LNCaP clone FGC (cell line): ENCODE results near the gene ZNF487.
A peak's percentile ranks its signal among the peaks of the same experiment; 100 is the strongest.

ENCODE experiments used
- DNase-seq: peaks from one replicate; pipeline ENCODE4 v3.0.0-alpha.2; 2011; ENCODE audit warnings: low read depth
- H3K4me3 ChIP-seq: 2 replicates; pipeline ENCODE4 v1.5.1; 2011; ENCODE audit warnings: mild to moderate bottlenecking, low read depth, low read length, control low read depth
- CTCF ChIP-seq: IDR thresholded peaks from 2 replicates; pipeline ENCODE4 v1.5.1; 2012; ENCODE audit warnings: mild to moderate bottlenecking; ENCODE audit not compliant: control insufficient read depth, insufficient read depth; ENCODE audit errors: extremely low read depth

ZNF487 gene

GRCh38 chr10:43393606-43394360 is 43.1 kb upstream of the ZNF487 start:
- H3K4me3 ChIP-seq: no peak overlapping the region
- TF ChIP-seq CTCF: no peak
- DNase-seq: no peak

- no peak for DNase-seq
- no peak for TF ChIP-seq CTCF
- H3K4me3 ChIP-seq: peak overlapping the region; percentile 91
Measured at GRCh38 chr10:43394868-43395267, 42.0 kb upstream of the ZNF487 start.

DNA sequence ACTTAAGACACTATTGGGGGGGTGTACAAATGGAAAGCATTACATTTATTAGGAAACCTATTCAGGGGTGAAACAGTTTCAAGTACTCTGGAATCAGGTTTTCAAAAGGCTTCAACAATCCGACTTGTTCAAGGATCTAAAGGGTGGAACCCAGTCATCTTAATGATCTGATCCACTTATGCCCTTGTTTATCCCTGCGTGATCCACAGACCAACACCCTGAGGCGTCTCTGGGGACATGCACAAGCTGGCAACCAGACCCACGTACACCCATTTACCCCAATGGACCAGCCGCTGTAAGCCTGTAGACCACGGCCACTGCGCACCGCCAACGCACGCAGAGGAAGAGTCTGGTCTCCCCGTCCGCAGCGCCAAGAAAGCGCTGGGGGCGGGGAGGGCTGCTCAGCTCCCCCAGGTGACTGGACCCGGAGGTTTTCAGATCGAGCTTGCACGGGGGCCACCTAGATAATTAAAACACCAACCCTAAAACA is 41.3 kb upstream of the ZNF487 start:
- TF ChIP-seq CTCF: no peak
- DNase-seq: no peak
- peak overlapping the region; percentile 91 for H3K4me3 ChIP-seq

- TF ChIP-seq CTCF: no peak
- peak; percentile 90 for DNase-seq
- H3K4me3 ChIP-seq: peak overlapping the region; percentile 91
Measured at GRCh38 chr10:43396061-43396927, 40.6 kb upstream of the ZNF487 start.

DNA sequence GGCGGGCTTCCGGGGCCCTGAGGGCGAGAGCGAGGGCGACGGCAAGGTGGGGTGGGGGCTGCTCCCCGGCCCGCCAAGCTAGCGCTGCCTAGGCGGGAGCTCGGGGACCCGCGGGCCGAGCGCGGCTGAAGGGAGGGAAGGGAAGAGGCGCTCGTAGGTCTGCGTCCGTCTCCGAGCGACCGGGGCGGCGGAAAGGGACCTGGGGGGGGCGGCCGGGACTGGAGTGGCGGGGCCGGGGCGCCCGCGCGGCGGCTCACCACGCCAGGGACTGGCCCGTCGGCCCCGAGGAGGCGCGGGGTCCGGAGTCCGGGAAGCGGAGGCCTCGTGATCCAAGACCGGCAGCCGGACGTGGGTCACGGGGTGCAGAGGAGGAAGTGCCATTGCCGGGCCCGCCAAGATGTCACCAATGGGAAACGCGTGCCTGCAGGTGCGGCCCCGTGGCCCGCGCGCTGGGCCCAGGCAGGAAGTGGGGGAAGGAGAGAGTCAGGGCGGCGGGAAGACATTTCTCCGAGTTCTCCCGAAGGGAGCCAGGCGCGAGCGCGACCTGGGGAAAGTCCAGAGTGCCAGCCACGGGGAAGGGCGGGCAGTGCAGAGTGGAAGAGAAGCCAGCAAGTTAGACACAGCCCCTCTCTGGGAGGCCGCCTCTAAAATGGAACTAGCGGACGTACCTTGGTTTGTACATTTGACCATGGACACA is 39.8 kb upstream of the ZNF487 start:
- H3K4me3 ChIP-seq: peak overlapping the region; percentile 91
- TF ChIP-seq CTCF: no peak
- DNase-seq: peak; percentile 84

DNA sequence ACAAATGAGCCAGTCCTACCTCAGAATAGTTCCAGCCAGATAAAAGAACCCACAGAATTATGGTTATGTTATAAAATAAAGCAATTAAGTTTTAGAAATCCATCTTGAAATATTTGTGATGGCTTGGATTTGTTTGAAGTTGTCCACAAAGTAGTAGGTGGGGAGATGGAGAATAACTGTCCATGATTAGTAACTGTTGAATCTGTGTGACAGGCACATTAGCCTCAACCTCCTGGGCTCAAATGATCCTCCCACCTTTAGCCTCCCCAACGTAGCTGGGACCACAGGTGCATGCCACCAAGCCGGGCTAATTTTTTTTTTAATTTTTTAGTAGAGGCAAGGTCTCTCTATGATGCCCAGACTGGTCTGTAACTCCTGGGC is 38.0 kb upstream of the ZNF487 start:
- H3K4me3 ChIP-seq: no peak overlapping the region
- TF ChIP-seq CTCF: no peak
- no peak for DNase-seq
